ENCODE measurements around the gene TSEN2.

The TSEN2 gene

GRCh38 chr3:12484198-12484982 lies at the start of gene TSEN2:
TSEN2 (plus strand) TSS chr3:12484480; CDS start chr3:12489801, 5,321 bp downstream.
- H3K4me1 Mint-ChIP-seq = peaks cover 53% of the 10 kb centered on the region
- peak within 1 kb of the TSS; percentile 91 for H3K27ac Mint-ChIP-seq
- no peaks in the 10 kb centered on the region for H3K9me3 Mint-ChIP-seq
- peaks cover 21% of the 10 kb centered on the region for H3K36me3 Mint-ChIP-seq
- ATAC-seq = peak; percentile 98
- no peaks in the 10 kb centered on the region for H3K27me3 Mint-ChIP-seq
- peak within 1 kb of the TSS; percentile 98 for H3K4me3 Mint-ChIP-seq

GRCh38 chr3:12436514-12437220 lies 47.6 kb upstream of the TSEN2 start:
- Mint-ChIP-seq H3K9me3 (no peaks in the 10 kb centered on the region), H3K27ac (no peak overlapping the region), H3K27me3 (peaks cover 30% of the 10 kb centered on the region), H3K4me1 (no peaks in the 10 kb centered on the region), H3K4me3 (no peak overlapping the region), H3K36me3 (no peaks in the 10 kb centered on the region)
- ATAC-seq = no peak

- H3K27ac Mint-ChIP-seq = no peak overlapping the region
- H3K4me3 Mint-ChIP-seq = no peak overlapping the region
- ATAC-seq = no peak
- H3K9me3 Mint-ChIP-seq = no peaks in the 10 kb centered on the region
- no peaks in the 10 kb centered on the region for H3K4me1 Mint-ChIP-seq
- no peaks in the 10 kb centered on the region for H3K36me3 Mint-ChIP-seq
- peaks cover 30% of the 10 kb centered on the region for H3K27me3 Mint-ChIP-seq
Observed at GRCh38 chr3:12437221-12437605, 47.1 kb upstream of the TSEN2 start.

- H3K4me1 Mint-ChIP-seq = no peaks in the 10 kb centered on the region
- H3K4me3 Mint-ChIP-seq = no peak overlapping the region
- no peak for ATAC-seq
- peaks cover 36% of the 10 kb centered on the region for H3K27me3 Mint-ChIP-seq
- H3K9me3 Mint-ChIP-seq = no peaks in the 10 kb centered on the region
- no peak overlapping the region for H3K27ac Mint-ChIP-seq
- H3K36me3 Mint-ChIP-seq = no peaks in the 10 kb centered on the region
Observed at GRCh38 chr3:12437861-12438260, 46.4 kb upstream of the TSEN2 start.

- Mint-ChIP-seq H3K4me1 (no peaks in the 10 kb centered on the region), H3K27ac (no peak overlapping the region), H3K9me3 (no peaks in the 10 kb centered on the region), H3K4me3 (no peak overlapping the region), H3K27me3 (peaks cover 40% of the 10 kb centered on the region), H3K36me3 (no peaks in the 10 kb centered on the region)
- ATAC-seq = no peak
Observed at GRCh38 chr3:12438318-12438717, 46.0 kb upstream of the TSEN2 start.

GRCh38 chr3:12439161-12439940 lies 44.9 kb upstream of the TSEN2 start:
- Mint-ChIP-seq H3K27me3 (peaks cover 47% of the 10 kb centered on the region), H3K36me3 (no peaks in the 10 kb centered on the region), H3K27ac (no peak overlapping the region), H3K9me3 (no peaks in the 10 kb centered on the region), H3K4me3 (no peak overlapping the region), H3K4me1 (no peaks in the 10 kb centered on the region)
- no peak for ATAC-seq

GRCh38 chr3:12440927-12441714 lies 43.2 kb upstream of the TSEN2 start:
- Mint-ChIP-seq H3K9me3 (no peaks in the 10 kb centered on the region), H3K4me3 (no peak overlapping the region), H3K36me3 (no peaks in the 10 kb centered on the region), H3K4me1 (no peaks in the 10 kb centered on the region), H3K27me3 (peaks cover 48% of the 10 kb centered on the region), H3K27ac (no peak overlapping the region)
- ATAC-seq = no peak

GRCh38 chr3:12442654-12443501 lies 41.4 kb upstream of the TSEN2 start:
- peaks cover 36% of the 10 kb centered on the region for H3K27me3 Mint-ChIP-seq
- no peaks in the 10 kb centered on the region for H3K36me3 Mint-ChIP-seq
- H3K4me1 Mint-ChIP-seq = no peaks in the 10 kb centered on the region
- H3K27ac Mint-ChIP-seq = no peak overlapping the region
- H3K9me3 Mint-ChIP-seq = peaks cover under 1% of the 10 kb centered on the region
- ATAC-seq = no peak
- no peak overlapping the region for H3K4me3 Mint-ChIP-seq

GRCh38 chr3:12443781-12444522 lies 40.3 kb upstream of the TSEN2 start:
- H3K4me3 Mint-ChIP-seq = no peak overlapping the region
- ATAC-seq = no peak
- H3K27me3 Mint-ChIP-seq = peaks cover 36% of the 10 kb centered on the region
- no peaks in the 10 kb centered on the region for H3K36me3 Mint-ChIP-seq
- H3K9me3 Mint-ChIP-seq = peaks cover 3% of the 10 kb centered on the region
- H3K4me1 Mint-ChIP-seq = no peaks in the 10 kb centered on the region
- no peak overlapping the region for H3K27ac Mint-ChIP-seq

- Mint-ChIP-seq H3K27me3 (peaks cover 36% of the 10 kb centered on the region), H3K27ac (no peak overlapping the region), H3K36me3 (no peaks in the 10 kb centered on the region), H3K4me1 (no peaks in the 10 kb centered on the region), H3K9me3 (peaks cover 3% of the 10 kb centered on the region), H3K4me3 (no peak overlapping the region)
- ATAC-seq = no peak
Observed at GRCh38 chr3:12444582-12445471, 39.5 kb upstream of the TSEN2 start.

GRCh38 chr3:12445523-12446240 lies 38.6 kb upstream of the TSEN2 start:
- no peak overlapping the region for H3K27ac Mint-ChIP-seq
- no peak for ATAC-seq
- no peaks in the 10 kb centered on the region for H3K36me3 Mint-ChIP-seq
- H3K27me3 Mint-ChIP-seq = peaks cover 36% of the 10 kb centered on the region
- H3K4me3 Mint-ChIP-seq = no peak overlapping the region
- no peaks in the 10 kb centered on the region for H3K4me1 Mint-ChIP-seq
- H3K9me3 Mint-ChIP-seq = peaks cover 3% of the 10 kb centered on the region

- no peak for ATAC-seq
- Mint-ChIP-seq H3K36me3 (no peaks in the 10 kb centered on the region), H3K4me3 (no peak overlapping the region), H3K9me3 (peaks cover 3% of the 10 kb centered on the region), H3K27me3 (peaks cover 36% of the 10 kb centered on the region), H3K27ac (no peak overlapping the region), H3K4me1 (no peaks in the 10 kb centered on the region)
Observed at GRCh38 chr3:12446298-12446697, 38.0 kb upstream of the TSEN2 start.

Measured in stimulated activated memory B cell treated with anti-CD40 and anti-IgM and Interleukin-4, amounts not matched to agents 10 μg/mL and 1 μg/mL and 100 μg/mL, for 72 hours (primary cell).